Activated CD4-positive, CD25-positive, alpha-beta regulatory T cell treated with anti-CD3 and anti-CD28 coated beads, Interleukin-2, amount 50 U/mL, for 16 hours (primary cell): ENCODE data around the gene RHBDD1.

Experiments
- DNase-seq: peaks from one replicate; pipeline ENCODE4 v3.0.0-alpha.2; 2020; ENCODE audit warnings: low read depth, low spot score

RHBDD1 gene, protein sequence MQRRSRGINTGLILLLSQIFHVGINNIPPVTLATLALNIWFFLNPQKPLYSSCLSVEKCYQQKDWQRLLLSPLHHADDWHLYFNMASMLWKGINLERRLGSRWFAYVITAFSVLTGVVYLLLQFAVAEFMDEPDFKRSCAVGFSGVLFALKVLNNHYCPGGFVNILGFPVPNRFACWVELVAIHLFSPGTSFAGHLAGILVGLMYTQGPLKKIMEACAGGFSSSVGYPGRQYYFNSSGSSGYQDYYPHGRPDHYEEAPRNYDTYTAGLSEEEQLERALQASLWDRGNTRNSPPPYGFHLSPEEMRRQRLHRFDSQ

DNA sequence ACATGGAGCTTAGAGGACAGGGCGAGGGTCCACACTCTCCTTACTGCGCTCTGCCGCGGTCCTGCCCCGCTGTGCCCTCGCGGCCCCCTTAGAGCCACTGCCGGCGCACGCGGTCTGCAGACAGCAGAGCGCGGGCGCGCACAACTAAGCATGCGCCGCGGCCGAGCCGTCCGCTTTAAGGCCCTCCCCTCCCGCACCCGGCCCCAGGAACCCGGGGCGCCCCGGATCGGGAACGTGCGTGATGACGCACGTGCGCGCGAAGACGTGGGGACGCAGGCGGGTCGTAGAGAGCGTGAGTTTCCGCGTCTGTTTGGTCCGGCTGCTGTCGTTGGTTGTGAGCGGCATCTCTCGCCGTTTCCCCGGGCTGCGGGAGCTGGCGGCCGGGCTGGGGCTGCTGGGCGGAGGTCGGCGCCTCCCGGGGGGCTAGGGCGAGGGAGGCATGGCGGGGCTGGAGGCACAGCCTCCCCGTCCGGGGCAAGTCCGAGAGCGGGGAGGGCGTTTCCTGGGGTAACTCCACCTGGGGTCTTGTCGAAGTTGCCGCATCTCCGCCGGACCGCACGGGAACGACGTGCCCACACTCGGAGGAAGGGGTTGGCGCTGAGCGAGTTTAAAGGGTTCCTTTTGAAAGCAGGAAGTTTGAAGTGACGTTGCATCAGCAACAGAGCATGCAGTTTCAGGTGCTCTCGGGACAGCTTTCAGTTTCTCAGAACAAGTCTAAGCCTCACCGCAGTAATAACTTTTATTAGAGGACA lies at the start of gene RHBDD1:
RHBDD1 (plus strand) TSS at position 259 of the 752 bp plus-strand sequence. CDS start 28,640 bp downstream, outside the sequence.
- peak; percentile 88 for DNase-seq

DNA sequence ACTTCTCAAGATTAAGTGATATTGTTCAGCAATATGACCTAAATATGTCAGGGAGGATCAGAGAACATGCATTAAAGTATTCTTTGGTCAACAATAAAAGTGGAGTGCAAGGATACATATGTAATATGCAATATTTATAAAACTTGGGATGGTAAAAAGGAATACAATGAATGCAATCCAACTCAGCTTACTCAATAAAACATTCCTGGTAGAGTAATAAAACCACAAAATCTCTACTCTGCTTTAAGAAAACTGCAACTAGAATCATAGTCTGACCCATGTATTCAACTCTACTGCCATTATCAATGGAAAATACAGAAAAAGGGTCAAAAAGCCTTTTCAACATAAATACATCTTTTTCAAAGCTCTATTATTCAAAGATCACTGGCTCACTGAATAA lies 47.8 kb upstream of the RHBDD1 start:
- no peak for DNase-seq

DNA sequence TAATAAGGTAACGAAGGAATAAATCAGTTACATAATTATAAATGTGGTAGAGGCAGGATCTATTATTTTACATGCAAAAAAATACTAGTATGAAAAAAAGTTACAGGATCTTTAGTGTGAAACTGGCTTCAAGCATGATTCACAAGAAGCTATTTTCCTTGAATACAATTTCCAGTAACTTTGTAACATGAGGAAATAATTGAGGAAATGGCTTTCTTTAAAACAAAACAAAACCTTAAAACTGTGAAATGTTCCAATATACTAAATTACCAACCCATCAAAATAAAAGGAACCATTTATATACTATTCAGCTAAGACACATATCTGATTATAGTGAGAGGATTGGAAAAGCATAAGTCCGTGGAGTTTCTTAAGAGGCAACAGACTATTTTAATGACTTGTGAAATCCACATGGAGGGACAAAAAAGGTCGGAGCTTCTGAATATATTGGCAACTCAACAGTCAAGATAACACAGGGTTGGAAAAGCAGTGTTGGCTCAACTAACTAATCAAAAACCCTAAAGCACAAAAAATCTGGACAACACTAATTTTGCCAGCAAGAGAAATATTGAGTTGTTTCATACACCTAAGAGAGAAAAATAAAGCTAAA lies 46.9 kb upstream of the RHBDD1 start:
- DNase-seq: no peak

DNA sequence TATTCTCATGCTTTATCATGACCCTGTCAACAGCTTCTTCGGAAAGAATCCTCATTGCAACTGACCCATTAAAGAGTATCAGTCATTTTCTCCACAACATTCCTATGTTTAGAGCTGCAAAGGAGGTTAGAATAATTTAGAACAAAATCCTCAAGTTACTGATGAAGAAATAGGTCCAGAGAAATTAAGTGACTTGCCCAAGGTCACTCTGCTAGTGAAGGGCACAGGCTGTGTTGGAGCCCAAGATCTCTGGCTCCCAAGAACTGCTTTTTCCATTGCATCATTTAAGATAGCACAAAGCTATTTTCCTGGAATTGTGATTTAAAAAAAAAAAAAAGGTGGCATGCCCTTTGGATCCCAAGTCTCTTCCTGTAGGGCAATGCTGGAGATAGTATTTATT lies 45.8 kb upstream of the RHBDD1 start:
- no peak for DNase-seq

DNA sequence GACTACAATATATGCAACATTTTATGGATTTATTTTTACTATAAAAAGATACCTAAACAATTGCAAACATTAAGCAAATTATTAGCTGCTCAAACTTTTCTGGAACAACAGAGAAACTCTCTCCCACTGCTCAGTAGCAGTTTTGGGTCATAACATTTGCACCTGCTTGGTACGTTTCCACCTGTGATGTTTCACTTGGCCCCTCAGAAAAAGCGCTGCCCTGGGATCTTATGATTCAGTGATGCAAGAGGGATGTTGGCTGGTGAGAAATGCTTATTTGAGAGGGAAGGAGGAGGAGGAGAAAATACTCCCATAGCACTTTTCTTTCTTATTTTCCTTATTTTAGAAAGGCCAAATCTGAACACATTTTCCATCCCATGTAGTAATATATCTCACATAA lies 45.4 kb upstream of the RHBDD1 start:
- DNase-seq: no peak

DNA sequence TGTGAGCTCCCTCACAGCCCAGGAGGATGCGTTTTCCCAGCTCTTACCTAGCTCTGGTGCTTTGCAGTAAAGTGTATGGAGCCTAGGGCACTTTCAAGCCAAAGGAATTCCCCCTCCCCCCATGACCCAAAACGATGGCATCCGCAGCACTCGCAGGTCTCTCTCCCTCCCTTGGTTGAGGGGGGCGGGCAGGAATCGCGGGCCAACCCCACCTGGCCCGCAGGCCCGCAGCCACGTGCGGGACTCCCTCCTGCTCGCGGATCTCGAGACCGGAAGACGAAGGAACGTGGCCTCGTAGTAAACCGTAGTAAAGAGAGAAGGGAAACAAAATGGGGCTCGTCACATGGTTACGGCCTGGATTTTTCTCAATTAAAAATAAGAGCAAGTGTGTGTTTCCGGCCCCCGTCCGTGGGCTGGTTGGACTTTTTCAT lies 44.8 kb upstream of the RHBDD1 start:
- DNase-seq: no peak

DNA sequence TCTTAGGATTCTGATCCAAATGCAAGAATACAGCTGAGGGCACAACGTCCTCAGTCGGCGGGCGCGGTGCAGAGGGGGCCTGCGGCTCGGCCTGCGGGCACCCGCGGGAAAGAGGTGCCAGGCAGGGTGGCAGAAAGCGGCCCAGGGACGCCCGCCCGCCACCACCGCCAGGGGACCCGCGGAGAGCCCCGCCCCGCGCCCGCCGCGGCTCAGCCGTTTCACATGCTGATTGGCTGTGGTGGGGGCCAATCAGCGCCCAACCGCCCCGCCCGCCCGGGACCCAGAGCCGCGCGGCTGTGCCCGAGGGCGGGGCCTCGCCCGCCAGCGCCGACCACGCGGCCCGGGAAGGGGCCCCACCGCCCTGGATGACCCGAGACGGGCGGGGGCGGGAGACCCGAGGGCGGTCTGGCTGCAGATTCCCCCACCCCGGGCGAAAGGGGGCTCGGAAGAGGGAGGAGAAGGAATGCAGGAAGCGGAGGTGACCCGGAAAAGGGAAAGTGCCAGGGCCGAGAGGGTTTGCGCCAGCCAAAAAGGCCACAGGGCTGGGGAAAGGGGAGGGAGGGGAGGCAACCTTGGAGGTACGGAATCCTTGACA lies 44.3 kb upstream of the RHBDD1 start:
- DNase-seq: peak; percentile 82

DNA sequence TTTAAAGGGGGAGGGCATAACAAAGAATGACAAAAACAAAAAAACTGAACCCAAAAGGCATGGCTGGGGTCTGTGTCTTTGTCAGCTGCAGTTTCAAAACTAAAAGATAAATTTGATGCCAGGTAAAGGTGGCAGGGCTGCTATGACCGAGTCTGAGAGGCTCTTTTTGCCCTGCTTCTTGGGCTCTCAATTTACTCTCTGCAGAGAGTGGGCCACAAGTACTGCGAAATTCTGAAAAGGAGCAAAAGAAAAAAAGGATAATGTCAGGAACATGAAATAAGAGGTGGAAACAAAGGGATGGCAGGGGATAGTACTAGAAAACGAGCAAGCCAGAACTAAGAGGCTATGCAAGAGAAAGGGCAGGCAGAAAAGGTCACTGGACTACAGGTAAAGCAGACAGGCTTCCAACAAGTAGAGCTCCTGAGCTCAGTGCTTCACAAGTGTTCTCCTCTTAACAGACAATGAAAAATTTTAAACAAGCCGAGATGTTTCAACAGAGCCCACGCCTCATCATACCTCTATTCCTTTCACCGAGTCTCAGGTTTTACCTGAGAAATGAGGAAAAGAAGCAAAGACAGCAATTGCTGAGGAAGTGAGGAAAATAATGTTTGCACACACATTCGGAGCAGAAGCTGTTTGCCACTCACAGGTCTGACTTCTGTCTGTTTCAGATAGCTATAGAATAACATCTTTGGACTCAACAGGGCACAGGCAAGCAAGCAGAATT lies 43.5 kb upstream of the RHBDD1 start:
- DNase-seq: no peak

DNA sequence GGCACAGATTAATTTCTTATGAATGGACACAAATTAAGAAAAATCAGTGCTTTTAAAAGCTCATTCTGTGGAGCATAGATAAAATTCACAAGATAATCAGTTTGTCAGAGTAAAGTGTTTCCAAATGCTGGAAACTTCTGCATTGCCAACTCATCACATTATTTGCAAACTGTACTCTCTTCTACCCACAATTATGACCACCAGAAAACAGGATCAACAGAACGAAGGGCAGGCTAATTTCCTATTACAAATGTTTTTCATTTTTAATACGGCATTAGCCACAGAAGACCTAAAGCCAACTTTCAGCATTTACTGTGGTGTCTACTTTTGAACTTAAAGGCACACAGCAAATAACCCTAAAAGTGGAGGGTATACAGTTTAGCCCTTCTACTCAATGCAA lies 42.2 kb upstream of the RHBDD1 start:
- no peak for DNase-seq

DNA sequence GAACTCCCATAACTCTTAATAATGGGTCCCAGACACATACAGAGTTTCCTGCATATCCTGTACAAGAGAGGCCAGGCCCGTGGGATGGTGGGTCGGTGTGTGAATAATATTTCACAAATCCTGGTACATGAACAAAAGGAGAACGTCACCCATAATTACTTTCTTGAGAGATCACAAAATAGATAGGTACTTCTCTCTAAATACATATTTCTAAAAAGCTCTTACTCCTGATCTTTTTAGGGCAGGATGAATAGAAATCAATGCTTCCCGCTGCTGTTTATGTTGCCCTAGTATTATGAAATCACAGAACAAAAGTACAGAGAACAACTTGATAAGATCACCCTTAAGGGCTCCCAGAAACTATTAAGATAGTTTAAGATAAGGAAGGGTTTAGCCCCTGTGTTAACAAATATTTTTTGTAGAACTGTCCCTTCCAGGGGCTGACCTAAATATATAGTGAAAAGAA lies 41.6 kb upstream of the RHBDD1 start:
- no peak for DNase-seq

DNA sequence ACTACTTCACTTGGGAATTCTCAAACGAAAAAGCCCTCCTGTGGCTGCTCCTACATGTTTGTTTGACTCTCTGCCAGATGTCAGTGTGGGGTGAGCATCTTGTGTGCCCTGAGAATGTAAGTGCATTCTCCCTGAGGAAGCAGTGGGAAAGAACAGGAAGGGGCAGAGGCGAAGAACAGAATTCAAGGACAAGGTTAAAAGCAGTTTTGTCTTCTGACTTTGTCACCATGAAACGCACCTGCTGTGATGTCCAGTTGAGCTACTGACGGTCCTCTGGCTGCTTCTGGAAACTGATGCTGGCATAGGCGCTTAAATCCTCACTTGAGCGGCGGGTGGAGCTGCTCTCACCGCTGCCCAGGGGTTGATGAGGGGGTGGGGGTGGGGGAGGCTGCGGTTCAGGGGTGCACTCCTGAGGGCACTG lies 41.1 kb upstream of the RHBDD1 start:
- no peak for DNase-seq

DNA sequence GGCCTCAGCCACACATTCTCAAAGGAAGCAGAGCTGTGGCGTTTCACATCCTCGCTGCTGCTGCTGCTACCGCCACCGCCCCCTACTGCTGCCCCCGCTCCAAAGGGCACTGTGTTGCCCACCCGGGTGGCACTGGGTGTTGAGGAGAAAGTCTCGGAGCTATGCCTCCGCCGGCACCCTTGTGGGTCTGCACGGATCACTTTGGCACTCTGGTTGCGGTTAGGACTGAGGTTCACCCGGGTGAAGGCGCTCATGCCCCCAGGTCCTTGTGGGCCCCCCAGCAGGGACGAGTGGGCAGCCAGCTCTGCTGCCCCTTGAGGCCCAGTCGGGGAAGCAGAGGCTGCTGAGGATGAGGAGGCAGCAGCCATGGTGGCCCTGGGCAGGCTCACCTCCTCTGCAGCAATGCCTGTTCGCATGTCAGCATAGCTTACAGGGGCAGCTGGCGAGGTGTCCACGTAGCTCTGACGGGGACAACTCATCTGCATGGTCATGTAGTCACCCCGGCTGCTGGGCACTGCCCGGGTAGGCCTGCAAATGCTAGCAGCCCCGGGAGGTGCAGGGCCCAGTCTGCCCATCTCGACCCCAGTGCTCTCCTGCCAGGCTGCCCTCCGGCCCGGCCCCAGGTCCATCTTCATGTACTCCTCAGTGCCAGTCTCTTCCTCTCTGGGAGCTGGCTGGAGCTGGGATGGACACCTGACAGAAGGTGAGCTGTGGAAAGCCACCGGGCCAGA lies 40.4 kb upstream of the RHBDD1 start:
- no peak for DNase-seq

DNA sequence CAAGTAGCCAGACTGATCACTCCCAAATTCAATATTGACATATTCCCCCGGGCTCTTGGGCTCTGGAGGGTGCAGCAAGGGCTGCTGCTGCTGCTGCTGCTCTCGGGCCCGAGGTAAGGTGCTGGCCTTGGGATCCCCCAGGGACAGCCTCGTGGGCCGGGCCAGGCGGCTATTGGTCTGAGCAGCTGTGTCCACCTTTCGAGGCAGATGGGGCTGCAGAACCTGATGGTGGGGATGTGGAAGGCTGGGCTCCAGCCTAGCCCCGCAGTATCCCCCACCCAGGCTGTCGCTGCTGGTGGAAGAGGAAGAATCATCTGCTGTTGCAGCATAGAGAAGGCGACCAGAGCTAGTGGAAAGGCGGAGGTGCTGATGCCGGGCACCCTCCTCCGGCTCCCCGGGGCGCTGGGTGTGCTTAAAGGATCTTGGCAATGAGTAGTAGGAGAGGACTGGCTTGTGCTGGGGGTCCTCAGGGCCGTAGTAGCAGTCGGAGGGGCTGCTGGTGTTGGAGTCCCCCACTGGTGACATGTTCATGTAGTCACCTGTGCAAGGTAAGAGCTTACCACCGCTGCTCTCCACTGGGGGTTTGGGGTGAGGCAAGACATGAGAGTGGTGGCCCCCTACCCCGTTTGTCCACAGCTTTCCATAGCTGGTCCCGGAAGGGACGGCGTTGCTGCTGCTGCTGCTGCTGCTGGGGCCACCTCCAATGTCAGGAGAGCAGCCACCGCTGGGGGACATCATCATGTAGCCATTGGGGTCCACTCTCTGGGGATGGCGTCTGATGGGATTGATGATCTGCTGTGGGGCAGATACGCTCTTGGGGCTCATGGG lies 39.6 kb upstream of the RHBDD1 start:
- no peak for DNase-seq

DNA sequence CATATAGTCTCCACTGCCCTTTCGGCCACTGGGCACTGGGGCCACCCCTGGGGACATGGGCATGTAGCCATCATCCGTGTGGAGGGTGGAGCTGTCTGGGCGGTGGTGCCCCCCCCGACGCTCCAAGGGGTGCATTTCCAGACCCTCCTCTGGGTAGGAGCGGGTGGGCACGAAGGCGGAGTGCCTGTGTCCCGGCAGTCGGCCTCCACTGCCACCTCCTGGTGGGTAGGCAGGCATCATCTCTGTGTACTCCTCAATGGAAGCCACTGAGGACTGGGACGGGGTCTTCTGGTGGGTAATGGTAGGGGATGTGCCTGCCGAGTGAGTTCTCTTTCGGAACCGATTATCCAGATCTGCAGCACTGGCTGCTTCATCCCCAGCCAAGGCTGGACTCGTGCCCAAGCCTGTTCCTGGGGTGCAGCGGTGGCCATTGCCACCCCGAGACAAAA lies 39.0 kb upstream of the RHBDD1 start:
- DNase-seq: no peak

DNA sequence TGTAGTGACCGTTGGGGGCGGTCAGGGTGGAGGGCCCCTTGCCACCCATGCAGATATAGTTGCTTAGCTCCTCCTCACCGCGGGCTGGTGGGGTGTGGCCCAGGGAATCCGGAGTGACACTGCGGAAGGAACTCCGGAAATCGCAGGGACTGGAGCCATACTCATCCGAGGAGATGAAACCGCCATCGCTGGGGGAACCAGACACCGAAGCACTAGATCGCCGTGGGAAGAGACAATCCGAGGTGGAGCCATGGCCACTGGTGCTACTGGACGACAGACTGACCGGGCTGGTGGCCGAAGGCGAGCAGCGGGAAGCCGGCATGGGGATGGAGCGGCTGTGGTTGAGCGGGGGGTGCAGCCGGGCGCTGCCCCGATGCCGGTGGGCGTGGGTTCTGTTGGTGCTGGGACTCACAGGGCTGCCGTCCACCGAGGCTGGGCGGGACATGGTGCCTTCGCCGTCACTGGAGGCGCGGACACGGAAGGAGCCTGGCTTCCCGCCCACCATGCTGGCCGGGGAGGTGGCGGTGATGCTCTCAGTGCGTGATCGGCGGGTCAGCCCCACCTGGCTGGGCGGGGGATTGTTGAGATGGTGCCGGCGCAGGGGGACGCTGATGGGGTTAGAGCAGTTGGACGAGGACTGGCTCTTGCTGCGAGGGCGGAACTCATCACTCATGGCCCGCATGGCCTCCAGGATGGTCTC lies 38.4 kb upstream of the RHBDD1 start:
- DNase-seq: no peak

DNA sequence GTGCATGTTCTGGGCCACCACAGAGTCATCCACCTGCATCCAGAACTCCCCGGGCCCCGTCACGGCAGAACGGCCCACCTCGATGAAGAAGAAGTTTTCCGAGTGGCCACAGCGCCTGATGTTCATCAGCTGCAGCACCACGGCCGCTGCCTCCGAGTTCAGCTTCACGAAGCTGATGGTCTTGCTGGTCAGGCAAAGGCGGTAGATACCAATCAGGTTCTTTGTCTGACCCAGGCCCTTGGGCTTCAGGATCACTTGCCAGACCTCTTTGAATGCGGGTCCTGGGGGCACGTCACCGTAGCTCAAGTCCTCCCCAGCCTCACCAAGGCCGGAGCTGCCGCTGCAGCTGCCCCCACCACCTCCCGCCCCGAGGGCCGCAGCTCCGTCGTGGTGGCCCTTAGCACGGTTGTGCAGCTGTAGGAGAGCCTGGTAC lies 37.8 kb upstream of the RHBDD1 start:
- DNase-seq: no peak

DNA sequence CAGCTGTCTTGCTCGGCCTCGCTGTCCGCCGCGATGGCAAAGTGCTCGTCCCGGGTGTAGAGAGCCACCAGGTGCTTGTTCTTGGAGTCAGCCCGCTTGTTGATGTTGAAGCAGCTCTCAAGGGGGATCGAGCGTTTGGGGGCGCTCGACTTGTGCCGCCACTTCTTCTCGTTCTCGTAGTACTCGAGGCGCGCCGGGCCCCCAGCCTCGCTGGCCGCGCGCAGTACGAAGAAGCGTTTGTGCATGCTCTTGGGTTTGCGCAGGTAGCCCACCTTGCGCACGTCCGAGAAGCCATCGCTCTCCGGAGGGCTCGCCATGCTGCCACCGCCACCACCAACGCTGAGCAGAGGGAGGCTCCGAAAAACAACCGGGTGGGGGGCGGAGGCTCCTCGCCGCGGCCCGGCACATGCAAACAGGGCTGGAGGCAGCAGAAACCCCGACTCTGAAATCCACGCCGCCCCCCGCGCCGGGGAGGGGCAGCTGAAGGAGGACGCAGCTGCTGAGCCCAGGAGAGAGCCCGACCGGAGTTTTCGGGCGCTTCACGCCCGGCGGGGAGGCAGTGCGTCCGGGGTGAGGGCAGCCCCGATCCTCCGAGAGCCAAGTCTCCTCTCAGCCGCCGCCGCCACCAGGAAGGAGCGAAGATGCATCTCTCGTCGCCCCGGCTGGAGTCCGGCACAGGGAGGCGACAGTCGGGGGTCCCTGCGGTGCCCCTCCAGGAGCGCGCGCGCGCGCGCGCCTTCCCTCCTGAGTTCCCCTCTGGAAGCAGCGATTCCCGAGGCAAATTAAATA lies 37.2 kb upstream of the RHBDD1 start:
- no peak for DNase-seq

DNA sequence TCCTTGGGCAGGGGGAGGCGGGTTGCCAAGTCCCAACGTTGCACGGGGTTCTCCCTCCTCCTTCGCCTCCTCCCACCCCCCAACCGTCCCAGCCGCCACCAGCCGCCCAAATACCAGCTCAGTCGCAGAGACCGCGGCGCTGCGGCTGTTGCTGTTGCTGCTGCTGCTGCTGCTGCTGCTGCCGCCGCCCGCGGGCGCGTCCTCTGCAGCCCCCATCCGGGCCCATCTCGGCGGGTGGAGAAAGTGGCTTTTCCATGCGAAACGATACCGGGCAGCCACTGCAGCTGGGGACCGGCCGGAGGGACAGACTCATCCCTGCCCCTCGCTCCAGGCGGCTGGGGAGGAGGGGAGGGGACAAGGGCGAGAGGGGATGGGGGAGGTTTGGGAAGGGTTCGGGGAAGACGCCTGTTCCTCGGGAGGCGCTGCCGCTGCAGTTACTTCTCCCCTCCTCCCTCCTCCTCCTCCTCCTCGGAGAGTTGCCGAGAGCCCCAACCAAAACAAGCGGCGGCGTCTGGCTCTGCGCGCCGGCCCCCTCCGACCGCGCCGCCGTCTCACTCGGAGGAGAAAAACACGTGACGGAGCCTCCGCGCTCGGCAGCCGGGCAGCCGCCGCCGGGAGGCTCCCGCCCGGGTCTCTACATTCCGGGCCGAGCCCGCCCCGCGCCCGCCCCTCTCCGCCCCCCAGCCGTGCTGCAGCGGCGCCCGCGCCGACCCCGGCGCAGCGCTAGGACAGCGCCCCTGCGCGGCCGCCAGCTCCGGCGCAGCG lies 36.5 kb upstream of the RHBDD1 start, which contains the start of gene IRS1:
IRS1 (minus strand) TSS at position 610 of the 765 bp plus-strand sequence. CDS start 1,082 bp downstream, outside the sequence.
- no peak for DNase-seq
